Mesenteric fat pad (tissue), 1 donor: ENCODE data around the gene MBD5. TPM values are rescaled to one million over a fixed set of nuclear protein-coding genes. Genes with fewer than 3 reads are reported as not detected.
A peak's percentile ranks its signal among the peaks of the same experiment; 100 is the strongest.

Experiments
- DNase-seq: peaks from one replicate; pipeline ENCODE4 v3.0.0-alpha.2; 2020; ENCODE audit warnings: low spot score
- total RNA-seq: library from RNA; stranded (reverse); fragmentation: NEBNext Ultra II Directional; extraction: Animal tissue kit (Norgen Biotek cat#: 25700); gene quantifications from one replicate; pipeline ENCODE4 v1.2.1, GENCODE V29; 2021
- donor health status: DM: yes; HTN: yes; CAD: no.

Gene MBD5
- total RNA-seq, 1 donor from 2014 or later = 28.1 TPM

GRCh38 chr2:148455791-148456190 lies 434.9 kb downstream of the MBD5 start:
- no peak for DNase-seq

GRCh38 chr2:148458171-148458570 lies 437.3 kb downstream of the MBD5 start:
- DNase-seq = no peak

DNA sequence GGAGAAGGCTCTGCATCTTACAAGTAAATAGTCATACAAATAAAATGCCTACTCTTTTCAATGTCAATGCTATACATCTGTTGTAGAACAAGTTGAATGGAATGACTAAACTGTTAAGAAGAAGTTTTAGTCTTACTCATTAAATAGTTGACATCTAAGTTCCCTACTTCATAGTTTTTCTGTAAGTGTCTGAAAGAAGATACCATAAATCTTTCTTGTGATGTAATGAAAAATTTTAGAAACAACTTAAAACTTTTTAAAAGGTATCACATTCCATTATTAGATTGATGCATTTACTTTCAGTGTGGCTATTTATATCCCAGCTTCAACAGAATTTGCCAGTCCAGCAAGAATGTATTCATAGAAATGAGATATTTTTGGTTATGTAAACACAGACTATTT lies 438.5 kb downstream of the MBD5 start:
- DNase-seq = no peak

DNA sequence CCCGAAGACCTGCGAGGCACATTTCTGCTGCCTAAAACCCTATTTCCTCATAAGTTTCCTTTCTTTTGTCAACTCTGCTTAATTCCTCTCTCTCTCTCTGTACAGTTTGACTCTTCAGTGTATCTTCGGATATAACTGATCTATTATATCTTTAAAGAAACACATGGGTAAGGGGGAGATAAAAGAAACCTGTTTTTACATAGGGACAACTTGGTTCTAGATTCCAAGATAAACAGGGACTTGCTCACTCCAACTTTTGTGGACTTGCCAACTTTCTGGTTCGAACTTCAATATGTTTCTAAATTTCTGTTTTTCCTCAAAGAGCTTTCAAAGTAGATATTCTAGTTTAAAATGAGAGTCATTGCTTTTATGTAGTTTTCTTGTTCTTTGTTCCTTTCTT lies 441.0 kb downstream of the MBD5 start:
- no peak for DNase-seq

GRCh38 chr2:148475626-148476025 lies 454.7 kb downstream of the MBD5 start:
- no peak for DNase-seq

DNA sequence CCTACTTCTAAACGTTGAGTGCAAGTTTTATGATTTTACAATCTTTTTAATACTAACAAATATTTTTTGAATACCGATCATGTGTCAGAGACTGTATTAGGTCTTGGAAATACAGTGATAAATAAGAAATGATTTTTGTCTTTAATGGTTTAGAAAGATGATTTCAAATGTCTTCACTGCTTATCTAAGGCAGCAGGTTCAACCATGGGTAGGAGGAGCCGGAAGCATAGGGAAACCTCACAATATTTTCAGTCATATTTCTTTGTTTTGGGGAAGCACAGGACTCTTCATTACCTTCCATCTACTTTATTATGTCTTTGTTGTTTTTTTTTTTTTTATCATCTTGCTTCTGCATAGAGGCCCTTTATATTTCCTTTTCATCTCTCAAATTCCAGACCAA lies 458.5 kb downstream of the MBD5 start:
- DNase-seq = no peak

DNA sequence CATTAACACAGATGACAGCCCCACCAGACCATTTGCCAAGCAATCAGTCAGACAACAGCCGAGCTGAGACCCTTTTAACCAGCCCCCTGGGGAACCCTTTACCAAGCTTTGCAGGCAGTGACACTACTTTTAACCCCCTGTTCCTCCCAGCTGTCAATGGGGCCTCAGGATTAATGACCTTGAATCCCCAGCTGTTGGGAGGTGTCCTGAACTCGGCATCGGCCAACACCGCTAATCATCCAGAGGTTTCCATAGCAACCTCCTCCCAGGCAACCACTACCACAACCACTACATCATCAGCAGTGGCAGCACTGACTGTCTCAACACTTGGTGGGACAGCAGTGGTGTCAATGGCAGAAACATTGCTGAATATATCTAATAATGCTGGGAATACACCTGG lies 462.8 kb downstream of the MBD5 start:
- DNase-seq = no peak

DNA sequence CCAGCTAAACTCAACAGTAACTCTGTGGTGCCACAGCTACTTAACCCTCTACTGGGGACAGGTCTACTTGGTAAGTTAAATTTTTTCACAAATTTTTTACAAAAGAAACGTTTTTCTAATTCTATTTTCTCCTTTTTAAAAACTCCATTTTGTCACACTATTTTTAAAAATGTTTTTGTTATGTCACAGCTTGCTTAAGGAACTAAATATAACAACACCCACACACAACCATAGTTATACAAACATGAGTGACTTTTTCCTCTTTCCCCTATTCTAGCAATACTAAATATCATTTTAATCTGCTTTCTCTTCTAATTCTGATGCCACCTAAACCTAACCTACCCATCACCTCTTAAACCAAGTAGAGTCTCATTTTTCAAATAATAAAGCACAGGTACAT lies 463.2 kb downstream of the MBD5 start:
- DNase-seq = no peak

- no peak for DNase-seq
These were observed 465.8 kb downstream of the MBD5 start for GRCh38 chr2:148486655-148487054.

GRCh38 chr2:148487439-148487838 lies 466.5 kb downstream of the MBD5 start:
- no peak for DNase-seq

- no peak for DNase-seq
These were observed 470.0 kb downstream of the MBD5 start for GRCh38 chr2:148490840-148491439.

- DNase-seq = no peak
These were observed 473.1 kb downstream of the MBD5 start for GRCh38 chr2:148493822-148494563.

- no peak for DNase-seq
These were observed 474.7 kb downstream of the MBD5 start for GRCh38 chr2:148495586-148495985.

DNA sequence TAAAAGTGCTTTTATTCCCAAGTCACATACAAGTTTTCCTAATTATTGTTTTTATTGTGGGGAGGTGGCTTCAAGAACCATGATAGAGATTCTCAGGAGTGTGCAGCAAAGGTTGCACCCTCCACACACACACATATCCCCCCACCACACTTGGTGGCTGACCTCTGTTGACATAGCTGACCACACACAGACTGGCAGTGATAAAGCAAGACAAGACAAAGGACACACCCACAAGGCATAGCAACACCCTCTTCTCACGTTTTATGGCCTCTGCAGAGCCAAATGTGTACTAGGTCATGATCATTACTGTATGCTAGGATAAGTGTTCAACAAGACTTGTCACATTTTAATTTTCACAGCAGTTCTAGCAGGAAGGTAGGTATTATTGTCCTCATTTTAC lies 480.7 kb downstream of the MBD5 start:
- DNase-seq = no peak

- no peak for DNase-seq
These were observed 482.6 kb downstream of the MBD5 start for GRCh38 chr2:148503516-148503915.

DNA sequence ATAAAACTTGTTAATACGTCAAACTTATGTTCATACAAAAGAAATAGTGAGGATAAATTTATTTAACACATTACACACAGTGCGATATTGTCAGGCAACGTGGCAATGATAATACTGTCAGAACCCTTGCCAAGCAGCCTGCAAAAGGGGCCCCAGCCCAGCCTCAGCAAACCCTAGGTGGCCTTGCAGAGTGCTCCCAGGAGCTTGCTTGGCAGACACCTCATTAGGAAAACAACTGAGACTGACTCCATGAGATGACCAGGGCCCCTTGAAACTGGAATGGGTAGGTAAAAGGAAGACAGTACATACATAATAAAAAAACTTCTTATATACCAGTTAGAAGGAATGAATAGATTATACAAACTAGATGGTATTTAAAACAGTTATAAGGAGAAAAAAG lies 487.1 kb downstream of the MBD5 start:
- no peak for DNase-seq

DNA sequence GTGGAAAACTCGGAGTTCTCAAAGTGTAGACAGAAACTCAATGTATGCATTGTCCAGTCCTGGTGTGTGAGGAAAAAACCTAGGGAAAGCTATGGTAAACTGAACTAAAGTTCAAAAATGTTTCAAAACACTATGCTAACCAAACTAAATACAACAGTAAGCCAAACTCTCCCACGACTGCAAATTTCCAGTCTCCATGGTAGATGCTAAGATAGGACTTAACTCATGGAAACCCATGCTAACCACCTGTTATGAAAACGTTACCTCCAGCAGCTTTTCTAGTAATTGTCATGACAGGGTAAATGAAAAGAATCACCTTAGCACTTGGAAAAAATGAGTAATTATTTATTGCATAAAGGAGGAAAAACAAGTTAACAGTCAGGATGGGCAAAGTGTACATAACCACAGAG lies 488.0 kb downstream of the MBD5 start:
- no peak for DNase-seq

GRCh38 chr2:148509288-148509902 lies 488.5 kb downstream of the MBD5 start:
- peak; percentile 92 for DNase-seq

DNA sequence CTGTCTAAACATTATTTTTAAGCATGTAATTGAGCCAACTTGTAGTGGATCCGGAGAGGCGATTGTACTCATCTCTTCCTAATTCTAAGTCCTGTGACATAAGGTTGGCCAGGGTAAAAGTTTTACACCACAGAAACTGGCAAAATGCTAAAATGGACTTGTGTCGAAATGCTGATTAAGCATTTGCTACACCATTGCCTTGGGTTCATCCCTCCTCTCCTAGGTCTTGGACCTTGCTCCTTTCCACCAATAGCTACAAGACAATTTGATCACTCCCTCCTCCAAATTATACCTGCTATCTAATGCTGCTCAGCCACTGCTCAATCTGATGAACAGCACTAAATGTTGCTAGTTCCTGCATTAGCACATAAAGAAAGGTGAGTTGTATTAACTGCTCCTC lies 491.0 kb downstream of the MBD5 start:
- DNase-seq = no peak

DNA sequence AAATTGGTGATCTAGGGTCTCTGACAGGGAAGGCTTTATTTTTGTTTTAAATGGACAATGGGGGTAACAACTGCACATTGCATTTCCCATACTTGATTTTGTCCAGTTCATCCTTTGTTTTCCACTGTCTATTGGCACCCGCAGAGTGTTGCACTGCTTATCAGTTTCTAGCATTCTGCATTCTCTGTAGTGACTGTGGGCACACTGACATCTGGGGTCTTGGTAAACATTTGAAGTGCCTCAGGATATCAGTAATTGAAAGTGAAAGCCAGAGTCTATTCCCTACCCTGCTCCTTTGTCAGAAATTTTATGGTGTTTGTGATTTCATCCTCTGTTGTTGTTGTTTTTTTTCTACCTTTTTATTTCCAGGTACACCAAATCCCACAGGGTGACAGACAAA lies 491.6 kb downstream of the MBD5 start:
- DNase-seq = no peak

GRCh38 chr2:148513427-148513826 lies 492.5 kb downstream of the MBD5 start:
- DNase-seq = no peak

DNA sequence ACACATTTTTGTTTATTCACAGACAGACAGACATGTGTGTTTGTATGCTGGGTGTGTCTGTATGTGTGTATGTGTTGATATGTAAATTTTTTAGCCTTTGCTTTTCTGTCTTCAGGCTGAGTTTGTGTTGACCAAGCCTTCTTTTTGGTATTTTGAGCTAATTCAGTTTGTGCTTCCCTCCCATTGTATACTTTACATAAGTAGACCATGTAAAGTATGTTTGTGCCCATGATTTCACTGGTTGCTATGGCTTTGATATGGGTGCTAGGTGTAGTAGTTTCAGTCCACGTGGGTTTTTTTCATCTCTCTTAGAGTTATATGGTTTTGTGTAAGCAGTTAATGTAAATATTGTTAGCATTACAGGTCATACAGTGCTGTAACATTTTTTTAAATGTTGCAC lies 494.2 kb downstream of the MBD5 start:
- DNase-seq = no peak

GRCh38 chr2:148515976-148516375 lies 495.1 kb downstream of the MBD5 start:
- DNase-seq = no peak
